Measurements from ENCODE around the gene SETD1A. TPM values are rescaled to one million over a fixed set of nuclear protein-coding genes. Genes with fewer than 3 reads are reported as not detected.
"Not testable (repeated sequence)": the region's sequence is repeated elsewhere in the genome, so short reads cannot be mapped to it uniquely, and the experiment has no call there.

Gene SETD1A
- total RNA-seq, 1 donor from 2014 or later: 7.2 TPM

- TF ChIP-seq CTCF (IDR thresholded peaks at IDR 0.05; ENCODE audit: insufficient read depth, low read length, poor library complexity, severe bottlenecking): no peak
- Histone ChIP-seq H3K36me3 (ENCODE audit: control insufficient read depth, insufficient read depth, low read length) (no peaks in the 10 kb centered on the region), H3K27me3 (ENCODE audit: control insufficient read depth, insufficient read depth, low read length) (peaks cover 10% of the 10 kb centered on the region), H3K4me3 (ENCODE audit: low read depth, low read length) (no peak overlapping the region)
- DNase-seq (ENCODE audit: low read depth): no peak
Observed at GRCh38 chr16:31008149-31008548, 50.6 kb downstream of the SETD1A start.

GRCh38 chr16:31008551-31008950, 51.0 kb downstream of the SETD1A start:
- Histone ChIP-seq H3K36me3 (ENCODE audit: control insufficient read depth, insufficient read depth, low read length) (no peaks in the 10 kb centered on the region), H3K4me3 (ENCODE audit: low read depth, low read length) (no peak overlapping the region), H3K27me3 (ENCODE audit: control insufficient read depth, insufficient read depth, low read length) (peaks cover 12% of the 10 kb centered on the region)
- TF ChIP-seq CTCF (IDR thresholded peaks at IDR 0.05; ENCODE audit: insufficient read depth, low read length, poor library complexity, severe bottlenecking): no peak
- DNase-seq (ENCODE audit: low read depth): no peak

- TF ChIP-seq CTCF (IDR thresholded peaks at IDR 0.05; ENCODE audit: insufficient read depth, low read length, poor library complexity, severe bottlenecking): no peak
- Histone ChIP-seq H3K27me3 (ENCODE audit: control insufficient read depth, insufficient read depth, low read length) (peaks cover 12% of the 10 kb centered on the region), H3K4me3 (ENCODE audit: low read depth, low read length) (no peak overlapping the region), H3K36me3 (ENCODE audit: control insufficient read depth, insufficient read depth, low read length) (no peaks in the 10 kb centered on the region)
- DNase-seq (ENCODE audit: low read depth): no peak
Observed at GRCh38 chr16:31009120-31009519, 51.6 kb downstream of the SETD1A start.

GRCh38 chr16:31009894-31010584, 52.5 kb downstream of the SETD1A start:
- TF ChIP-seq CTCF (IDR thresholded peaks at IDR 0.05; ENCODE audit: insufficient read depth, low read length, poor library complexity, severe bottlenecking): peak; percentile 11
- peaks cover 12% of the 10 kb centered on the region for H3K27me3 ChIP-seq (ENCODE audit: control insufficient read depth, insufficient read depth, low read length)
- no peak for DNase-seq (ENCODE audit: low read depth)
- peak overlapping the region; percentile 45 for H3K4me3 ChIP-seq (ENCODE audit: low read depth, low read length)
- no peaks in the 10 kb centered on the region for H3K36me3 ChIP-seq (ENCODE audit: control insufficient read depth, insufficient read depth, low read length)

GRCh38 chr16:31010585-31011325, 53.2 kb downstream of the SETD1A start, which contains the start of gene STX1B:
Gene STX1B, minus strand, starts transcription at chr16:31010638. Its CDS starts 242 bp downstream, at chr16:31010396.
- no peak for TF ChIP-seq CTCF (IDR thresholded peaks at IDR 0.05; ENCODE audit: insufficient read depth, low read length, poor library complexity, severe bottlenecking)
- no peak for DNase-seq (ENCODE audit: low read depth)
- peak within 1 kb of the TSS; percentile 45 for H3K4me3 ChIP-seq (ENCODE audit: low read depth, low read length)
- no peaks in the 10 kb centered on the region for H3K36me3 ChIP-seq (ENCODE audit: control insufficient read depth, insufficient read depth, low read length)
- H3K27me3 ChIP-seq (ENCODE audit: control insufficient read depth, insufficient read depth, low read length): peaks cover 12% of the 10 kb centered on the region

- H3K27me3 ChIP-seq (ENCODE audit: control insufficient read depth, insufficient read depth, low read length): peaks cover 12% of the 10 kb centered on the region
- not testable (repeated sequence) for DNase-seq (ENCODE audit: low read depth); H3K4me3 ChIP-seq (ENCODE audit: low read depth, low read length); H3K36me3 ChIP-seq (ENCODE audit: control insufficient read depth, insufficient read depth, low read length)
Observed at GRCh38 chr16:31011815-31012214, 54.3 kb downstream of the SETD1A start.

GRCh38 chr16:31013292-31013691, 55.7 kb downstream of the SETD1A start:
- not testable (repeated sequence) for DNase-seq (ENCODE audit: low read depth); H3K36me3 ChIP-seq (ENCODE audit: control insufficient read depth, insufficient read depth, low read length); H3K4me3 ChIP-seq (ENCODE audit: low read depth, low read length)
- peaks cover 12% of the 10 kb centered on the region for H3K27me3 ChIP-seq (ENCODE audit: control insufficient read depth, insufficient read depth, low read length)
